ENCODE data around the gene PNPLA3.
A peak's percentile ranks its signal among the peaks of the same experiment; 100 is the strongest.

Gene PNPLA3

GRCh38 chr22:43992331-43992821 is 68.8 kb downstream of the PNPLA3 start:
- no peak overlapping the region for H3K4me3 ChIP-seq (ENCODE audit: low read depth, low read length)
- DNase-seq (ENCODE audit: low read depth) = no peak

GRCh38 chr22:43993072-43993760 is 69.6 kb downstream of the PNPLA3 start:
- no peak overlapping the region for H3K4me3 ChIP-seq (ENCODE audit: low read depth, low read length)
- no peak for TF ChIP-seq POLR2A (IDR thresholded peaks at IDR 0.05; ENCODE audit: extremely low read depth, insufficient read length)
- no peak for TF ChIP-seq MAX (IDR thresholded peaks at IDR 0.05; ENCODE audit: low read depth, low read length)
- peak; percentile 88 for TF ChIP-seq CTCF (IDR thresholded peaks at IDR 0.05; ENCODE audit: low read depth, low read length)
- DNase-seq (ENCODE audit: low read depth) = peak; percentile 65

More at GRCh38 chr22:43992331-43992821, 68.8 kb downstream of the PNPLA3 start:
- no peak for TF ChIP-seq MAX (IDR thresholded peaks at IDR 0.05; ENCODE audit: low read depth, low read length)
- TF ChIP-seq CTCF (IDR thresholded peaks at IDR 0.05; ENCODE audit: low read depth, low read length) = no peak
- TF ChIP-seq MYC (IDR thresholded peaks at IDR 0.05; ENCODE audit: low read depth, low read length) = no peak
- TF ChIP-seq POLR2A (IDR thresholded peaks at IDR 0.05; ENCODE audit: extremely low read depth, insufficient read length) = no peak

GRCh38 chr22:43994006-43994405 is 70.4 kb downstream of the PNPLA3 start:
- no peak overlapping the region for H3K4me3 ChIP-seq (ENCODE audit: low read depth, low read length)
- no peak for DNase-seq (ENCODE audit: low read depth)
- TF ChIP-seq MAX (IDR thresholded peaks at IDR 0.05; ENCODE audit: low read depth, low read length) (no peak), CTCF (IDR thresholded peaks at IDR 0.05; ENCODE audit: low read depth, low read length) (no peak), POLR2A (IDR thresholded peaks at IDR 0.05; ENCODE audit: extremely low read depth, insufficient read length) (no peak)

GRCh38 chr22:43994416-43994815 is 70.8 kb downstream of the PNPLA3 start:
- no peak for TF ChIP-seq MYC (IDR thresholded peaks at IDR 0.05; ENCODE audit: low read depth, low read length)
- DNase-seq (ENCODE audit: low read depth) = no peak
- H3K4me3 ChIP-seq (ENCODE audit: low read depth, low read length) = no peak overlapping the region

- DNase-seq (ENCODE audit: low read depth) = no peak
- TF ChIP-seq MAX (IDR thresholded peaks at IDR 0.05; ENCODE audit: low read depth, low read length) = no peak
- TF ChIP-seq POLR2A (IDR thresholded peaks at IDR 0.05; ENCODE audit: extremely low read depth, insufficient read length) = no peak
- no peak for TF ChIP-seq MYC (IDR thresholded peaks at IDR 0.05; ENCODE audit: low read depth, low read length)
- TF ChIP-seq CTCF (IDR thresholded peaks at IDR 0.05; ENCODE audit: low read depth, low read length) = no peak
- H3K4me3 ChIP-seq (ENCODE audit: low read depth, low read length) = no peak overlapping the region
These were observed 71.6 kb downstream of the PNPLA3 start for GRCh38 chr22:43995057-43995685.

- no peak for DNase-seq (ENCODE audit: low read depth)
- H3K4me3 ChIP-seq (ENCODE audit: low read depth, low read length) = no peak overlapping the region
- TF ChIP-seq MYC (IDR thresholded peaks at IDR 0.05; ENCODE audit: low read depth, low read length) (no peak), POLR2A (IDR thresholded peaks at IDR 0.05; ENCODE audit: extremely low read depth, insufficient read length) (no peak)
These were observed 72.2 kb downstream of the PNPLA3 start for GRCh38 chr22:43995798-43996169.
